Activated CD4-positive, alpha-beta T cell treated with anti-CD3 and anti-CD28 coated beads for 4 hours (primary cell): ENCODE data around the gene SCUBE3.

Experiments used
- DNase-seq, 2 donors: peaks; one replicate each; pipeline ENCODE4 v3.0.0-alpha.2; 2020

SCUBE3 gene

GRCh38 chr6:35214869-35215664 is 1.3 kb downstream of the SCUBE3 start:
- no peak for DNase-seq

GRCh38 chr6:35215665-35216411 is 2.1 kb downstream of the SCUBE3 start:
- DNase-seq = no peak

GRCh38 chr6:35216412-35216732 is 2.6 kb downstream of the SCUBE3 start:
- DNase-seq = no peak

- no peak for DNase-seq
These were observed 3.4 kb downstream of the SCUBE3 start for GRCh38 chr6:35216851-35217811.

- no peak for DNase-seq
These were observed 4.3 kb downstream of the SCUBE3 start for GRCh38 chr6:35218021-35218420.

- no peak for DNase-seq
These were observed 4.7 kb downstream of the SCUBE3 start for GRCh38 chr6:35218456-35218855.

GRCh38 chr6:35219683-35220326 is 6.0 kb downstream of the SCUBE3 start:
- DNase-seq = no peak

GRCh38 chr6:35220711-35221110 is 7.0 kb downstream of the SCUBE3 start:
- DNase-seq = no peak

- no peak for DNase-seq
These were observed 9.6 kb downstream of the SCUBE3 start for GRCh38 chr6:35223396-35223795.

- DNase-seq = no peak
These were observed 11.0 kb downstream of the SCUBE3 start for GRCh38 chr6:35224720-35225119.

GRCh38 chr6:35228481-35228880 is 14.7 kb downstream of the SCUBE3 start:
- no peak for DNase-seq

- no peak for DNase-seq
These were observed 15.5 kb downstream of the SCUBE3 start for GRCh38 chr6:35229304-35229703.

- no peak for DNase-seq
These were observed 16.7 kb downstream of the SCUBE3 start for GRCh38 chr6:35230498-35230897.

GRCh38 chr6:35230950-35231349 is 17.2 kb downstream of the SCUBE3 start:
- no peak for DNase-seq

- DNase-seq = no peak
These were observed 17.8 kb downstream of the SCUBE3 start for GRCh38 chr6:35231563-35231962.

- DNase-seq = no peak
These were observed 21.1 kb downstream of the SCUBE3 start for GRCh38 chr6:35234901-35235300.

GRCh38 chr6:35236223-35236622 is 22.5 kb downstream of the SCUBE3 start:
- DNase-seq = no peak

GRCh38 chr6:35237476-35237875 is 23.7 kb downstream of the SCUBE3 start:
- no peak for DNase-seq

GRCh38 chr6:35238843-35239289 is 25.1 kb downstream of the SCUBE3 start:
- DNase-seq = no peak

- no peak for DNase-seq
These were observed 25.8 kb downstream of the SCUBE3 start for GRCh38 chr6:35239581-35239980.

- DNase-seq = peak; percentile 58 to 76
These were observed 27.4 kb downstream of the SCUBE3 start for GRCh38 chr6:35240838-35241801.
